GM19438 (cell line): ENCODE data around the gene SPDYE1.
A peak's percentile ranks its signal among the peaks of the same experiment; 100 is the strongest.

Experiments used
- ATAC-seq: cut with Tn5 transposase; IDR thresholded peaks from one replicate; pipeline ENCODE4 v1.9.1; 2021; ENCODE audit warnings: low read depth; ENCODE audit not compliant: unreplicated experiment

The SPDYE1 gene

DNA sequence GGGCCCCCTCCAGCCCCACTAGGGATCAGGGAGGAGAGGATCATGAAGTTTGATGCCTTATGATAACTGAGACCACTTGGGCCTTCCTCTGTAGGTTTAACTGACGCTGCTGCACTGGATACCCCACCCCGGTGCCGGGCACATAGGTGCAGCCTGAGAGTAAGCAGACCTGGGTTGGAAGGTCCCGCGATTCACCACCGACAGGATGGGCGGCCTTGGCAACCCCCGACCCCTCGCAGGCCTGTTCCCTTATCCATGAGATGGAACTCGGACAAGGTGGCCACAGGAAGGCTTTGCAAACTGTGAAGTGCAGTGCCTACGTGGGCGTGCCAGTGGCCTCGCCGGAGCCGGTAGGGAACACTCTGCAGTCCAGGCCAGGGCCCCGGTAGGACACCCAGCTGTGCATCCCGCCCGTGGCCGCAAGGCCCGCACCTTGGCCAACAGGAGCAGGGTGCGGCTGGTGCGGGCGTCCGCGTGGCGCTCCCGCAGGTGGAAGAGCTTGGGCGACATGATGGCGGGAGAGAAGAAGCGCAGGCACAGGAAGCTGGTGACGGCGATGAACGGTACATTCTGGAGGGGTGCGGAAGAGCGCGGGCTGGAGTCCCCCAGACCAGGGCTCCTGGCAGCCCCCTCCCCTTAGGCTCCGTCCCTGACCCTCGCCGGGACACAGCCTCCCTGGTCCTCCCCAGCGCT, 42.2 kb downstream of the SPDYE1 start:
- ATAC-seq, result peak; percentile 5

- peak; percentile 25 for ATAC-seq
Measured at GRCh38 chr7:44040493-44040891, 42.8 kb downstream of the SPDYE1 start.

DNA sequence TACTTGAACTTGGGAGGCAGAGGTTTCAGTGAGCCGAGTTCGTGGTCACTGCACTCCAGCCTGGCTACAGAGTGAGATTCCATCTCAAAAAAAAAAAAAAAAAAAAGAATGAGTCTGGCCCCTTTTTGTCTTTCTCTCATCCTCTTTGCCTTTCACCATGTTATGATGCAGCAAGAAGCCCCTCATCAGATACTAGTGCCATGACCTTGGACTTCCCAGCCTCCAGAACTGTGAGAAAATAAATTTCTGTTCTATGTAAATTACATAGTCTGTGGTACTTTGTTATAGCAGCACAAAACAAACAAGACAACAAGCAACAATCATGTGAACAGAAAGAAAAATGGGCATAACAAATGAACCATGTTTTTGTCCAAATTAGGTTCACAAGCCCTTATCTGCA, 44.5 kb downstream of the SPDYE1 start:
- ATAC-seq, result no peak

DNA sequence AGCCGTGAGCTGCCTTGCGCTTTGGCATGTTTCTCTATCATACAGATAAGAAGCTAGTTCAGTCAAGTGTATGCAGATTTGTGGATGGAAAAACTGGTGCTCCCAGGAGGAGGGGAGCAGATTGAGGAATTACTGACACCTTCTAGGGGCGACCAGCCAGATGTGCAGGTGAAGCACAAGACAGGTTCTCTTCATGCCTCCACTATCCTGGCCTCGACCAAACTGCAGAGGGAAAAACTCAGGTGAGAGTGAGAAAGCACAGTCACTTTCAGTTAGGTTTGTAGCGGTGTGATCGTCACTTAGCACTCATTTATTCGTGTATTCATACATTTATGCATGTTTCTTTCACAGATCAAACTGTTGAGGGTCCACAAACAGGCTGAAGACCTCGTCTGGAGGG, 46.2 kb downstream of the SPDYE1 start:
- ATAC-seq, result no peak

DNA sequence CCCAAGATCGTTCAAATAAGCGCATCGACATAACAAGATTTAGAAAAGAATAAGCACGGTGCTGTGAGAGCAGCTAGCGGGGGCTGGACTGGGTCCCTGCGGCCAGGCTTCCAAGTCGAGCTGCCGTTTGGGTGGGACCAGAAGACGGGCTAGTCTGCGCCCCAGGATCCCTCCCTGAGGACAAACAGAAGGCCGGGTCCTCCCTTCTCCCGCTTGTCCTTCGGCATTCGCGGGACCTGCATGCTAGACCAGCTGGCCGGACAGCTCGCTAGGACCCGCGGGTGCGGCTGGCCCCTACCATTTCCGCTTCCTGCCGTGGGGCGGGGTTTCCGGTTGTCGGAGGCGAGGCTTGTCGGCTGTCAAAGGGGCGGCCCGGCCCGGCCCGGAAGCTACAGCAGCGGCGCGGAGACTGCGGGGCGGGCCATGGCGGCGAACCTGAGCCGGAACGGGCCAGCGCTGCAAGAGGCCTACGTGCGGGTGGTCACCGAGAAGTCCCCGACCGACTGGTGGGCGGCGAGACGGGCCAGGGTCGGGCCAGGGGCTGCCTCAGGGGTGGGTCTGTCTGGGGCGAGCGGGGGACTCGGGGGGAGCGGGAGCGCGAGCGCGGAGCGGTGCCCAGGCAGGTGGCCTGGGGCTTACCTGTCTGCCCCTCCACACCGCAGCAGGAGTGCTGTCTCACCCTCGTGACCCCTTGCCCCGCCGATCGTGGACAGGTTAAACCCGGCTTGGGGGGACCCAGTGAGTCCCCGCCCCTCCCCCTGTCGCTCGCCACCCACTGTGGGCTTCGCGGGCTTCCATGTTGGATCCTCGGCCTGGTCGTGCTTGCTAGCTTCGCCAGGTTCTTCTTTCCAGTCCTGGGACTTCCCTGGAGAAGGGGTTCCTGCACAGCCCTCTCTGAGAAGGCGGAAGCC, 46.9 kb downstream of the SPDYE1 start, which contains the start of gene DBNL:
TSS of gene DBNL (plus strand) at position 388 of the 911 bp plus-strand sequence. CDS start at position 424, 36 bp downstream.
- peak; percentile 67 for ATAC-seq

DNA sequence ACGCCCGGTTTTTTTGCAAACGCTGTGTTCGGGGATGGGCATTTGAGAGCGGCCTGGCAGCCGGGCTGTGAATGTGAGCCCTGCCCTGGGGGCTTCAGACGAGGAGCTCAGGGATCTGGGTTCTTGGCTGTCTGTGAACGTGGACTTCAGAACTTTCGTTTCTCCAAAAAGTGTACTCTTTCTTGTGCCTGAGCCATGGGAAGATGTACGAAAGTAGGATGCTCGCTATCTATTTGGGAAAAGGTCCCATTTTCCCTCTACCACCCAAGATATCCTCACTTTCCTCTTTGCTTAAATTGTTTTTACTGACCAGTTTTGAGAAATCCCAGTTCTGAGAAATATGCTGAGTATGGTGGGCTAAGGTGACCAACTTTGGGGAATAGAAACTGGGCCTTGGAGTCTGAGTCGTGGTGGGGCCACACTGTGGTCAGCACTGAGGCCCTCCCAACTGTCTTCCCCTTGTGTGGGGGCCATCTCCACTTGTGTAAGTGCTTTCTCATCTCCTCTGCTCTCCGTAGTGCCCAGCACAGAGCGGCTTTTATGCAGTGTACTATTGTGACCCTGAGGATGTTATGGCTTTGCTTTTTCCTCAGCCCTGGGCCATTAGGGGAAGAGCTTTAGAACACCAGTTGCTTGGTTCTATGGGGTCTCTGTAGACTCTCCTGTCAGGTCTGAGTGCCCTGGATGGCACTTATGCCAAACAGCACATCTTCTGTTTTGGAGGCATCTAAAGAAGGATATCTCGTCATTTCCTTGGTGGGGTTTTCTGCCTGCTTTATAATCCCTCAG, 47.7 kb downstream of the SPDYE1 start:
- ATAC-seq, result peak; percentile 6

GRCh38 chr7:44046321-44047061, 48.8 kb downstream of the SPDYE1 start:
- peak; percentile 45 for ATAC-seq

- ATAC-seq, result no peak
Measured at GRCh38 chr7:44048031-44048795, 50.5 kb downstream of the SPDYE1 start.

DNA sequence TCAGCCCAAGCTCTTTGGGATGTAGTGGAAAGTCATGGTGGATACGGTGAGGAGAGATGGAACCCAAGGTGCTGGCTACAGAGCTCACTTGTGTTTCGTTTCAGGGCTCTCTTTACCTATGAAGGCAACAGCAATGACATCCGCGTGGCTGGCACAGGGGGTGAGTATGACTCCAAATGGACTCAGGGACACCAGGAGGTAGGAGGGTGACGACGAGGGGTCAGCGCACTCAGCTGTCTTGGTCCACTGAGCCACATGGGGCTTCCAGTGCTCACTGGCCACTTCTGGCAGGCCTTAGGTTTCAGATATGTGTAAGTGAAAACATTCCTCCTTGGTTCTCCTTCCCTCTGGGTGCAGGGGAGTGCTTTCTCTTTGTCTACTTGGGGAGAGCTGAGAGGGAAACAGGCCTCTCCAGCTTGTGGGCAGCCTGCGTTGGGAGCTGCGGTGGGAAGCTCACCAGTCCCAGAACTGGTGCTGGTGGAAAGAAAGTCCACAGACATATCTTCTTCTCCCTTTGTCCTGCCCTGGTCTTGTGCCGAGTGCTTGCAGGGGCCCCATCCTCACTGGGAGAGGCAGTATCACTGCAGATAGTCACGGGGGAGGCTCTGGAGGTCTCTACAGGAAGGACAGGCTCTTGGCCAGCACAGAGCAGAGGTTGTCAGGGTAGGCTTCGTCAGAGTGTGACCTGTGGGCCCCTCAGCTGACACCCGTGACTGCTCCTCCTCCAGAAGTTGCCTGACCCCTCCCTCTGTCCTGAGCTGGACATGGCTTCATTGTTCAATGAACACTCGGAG, 52.6 kb downstream of the SPDYE1 start:
- ATAC-seq, result no peak

- no peak for ATAC-seq
Measured at GRCh38 chr7:44050915-44051560, 53.3 kb downstream of the SPDYE1 start.

- ATAC-seq, result no peak
Measured at GRCh38 chr7:44051611-44052220, 54.0 kb downstream of the SPDYE1 start.

DNA sequence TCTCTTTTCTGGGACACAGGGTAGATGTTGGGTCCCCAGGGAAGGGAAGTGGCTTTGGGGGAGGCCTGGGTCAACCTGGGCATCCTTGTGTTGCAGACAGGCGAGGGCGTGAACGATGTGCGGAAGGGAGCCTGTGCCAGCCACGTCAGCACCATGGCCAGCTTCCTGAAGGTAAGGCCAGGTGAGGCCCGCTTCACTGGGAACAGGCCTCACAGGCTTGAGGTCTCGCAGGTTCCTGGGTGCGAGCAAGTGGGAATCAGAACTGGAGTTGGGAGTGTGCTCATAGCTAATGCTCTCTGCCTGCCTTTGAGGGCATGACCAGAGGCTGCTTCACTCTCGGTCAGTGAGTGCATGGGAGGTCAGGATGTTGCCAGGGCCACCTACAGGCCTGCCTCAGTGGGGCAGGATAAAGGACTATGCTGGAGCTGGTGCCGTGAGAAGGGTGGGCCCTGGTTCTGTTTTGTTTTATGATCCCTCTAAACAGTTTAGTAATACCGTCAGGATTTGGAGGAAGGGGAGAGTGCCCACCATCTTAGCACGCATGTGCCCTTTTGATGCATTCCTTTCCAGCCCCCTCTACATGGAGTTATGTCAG, 55.2 kb downstream of the SPDYE1 start:
- ATAC-seq, result no peak

DNA sequence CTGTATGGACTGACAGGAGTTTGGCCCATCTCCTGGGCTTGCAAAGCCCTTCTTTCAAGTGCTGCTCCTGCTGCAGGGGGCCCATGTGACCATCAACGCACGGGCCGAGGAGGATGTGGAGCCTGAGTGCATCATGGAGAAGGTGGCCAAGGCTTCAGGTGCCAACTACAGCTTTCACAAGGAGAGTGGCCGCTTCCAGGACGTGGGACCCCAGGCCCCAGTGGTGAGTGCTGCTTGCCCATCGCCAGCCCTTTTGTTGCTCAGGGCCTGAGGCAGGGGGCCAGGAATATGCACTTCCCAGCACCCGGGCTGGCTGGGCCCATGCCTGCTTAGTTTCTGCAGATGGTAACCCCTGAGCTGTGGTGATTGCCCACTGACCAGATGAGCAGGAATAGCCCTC, 59.0 kb downstream of the SPDYE1 start:
- no peak for ATAC-seq

GRCh38 chr7:44057181-44057848, 59.6 kb downstream of the SPDYE1 start:
- ATAC-seq, result no peak

DNA sequence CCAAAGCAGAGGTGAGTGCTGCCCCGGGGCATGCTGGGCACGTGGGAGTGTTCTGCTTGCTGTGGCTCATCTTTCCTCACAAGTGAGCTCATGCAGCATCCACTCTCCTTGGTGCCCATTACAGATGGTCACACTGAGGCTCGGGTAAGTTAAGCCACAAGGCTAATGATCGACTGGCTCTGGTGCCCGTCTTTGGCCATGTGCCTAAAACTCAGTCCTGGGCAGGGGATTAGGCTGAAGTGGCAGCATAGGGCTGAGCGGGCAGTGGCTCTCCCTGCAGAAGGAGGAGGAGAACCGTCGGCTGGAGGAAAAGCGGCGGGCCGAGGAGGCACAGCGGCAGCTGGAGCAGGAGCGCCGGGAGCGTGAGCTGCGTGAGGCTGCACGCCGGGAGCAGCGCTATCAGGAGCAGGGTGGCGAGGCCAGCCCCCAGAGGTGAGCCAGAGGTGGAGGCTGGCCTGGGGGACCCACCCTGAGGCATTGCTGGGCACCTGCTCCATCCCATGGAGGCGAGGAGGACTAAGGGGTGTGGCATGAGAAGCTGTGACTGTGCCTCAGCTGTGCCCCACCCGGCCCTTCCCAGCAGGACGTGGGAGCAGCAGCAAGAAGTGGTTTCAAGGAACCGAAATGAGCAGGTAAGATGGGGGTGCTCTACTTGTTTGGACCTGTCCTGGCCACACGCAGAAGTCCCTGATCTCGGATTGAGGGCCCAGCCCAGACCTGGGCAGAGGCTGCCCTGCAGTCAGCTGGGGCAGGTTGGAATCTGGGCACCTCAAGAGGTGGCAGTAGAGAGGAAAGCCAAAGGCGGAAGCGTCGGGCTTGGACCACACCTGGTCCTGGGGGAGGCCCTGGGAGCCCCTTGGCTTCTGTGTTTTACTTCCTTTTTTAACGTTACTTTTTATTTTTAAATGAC, 60.4 kb downstream of the SPDYE1 start:
- no peak for ATAC-seq

GRCh38 chr7:44058759-44059218, 61.1 kb downstream of the SPDYE1 start:
- ATAC-seq, result no peak
